Hepatocyte (in vitro differentiated cells): ENCODE data around the gene PPP3R1. TPM values are rescaled to one million over a fixed set of nuclear protein-coding genes. Genes with fewer than 3 reads are reported as not detected.
A peak's percentile ranks its signal among the peaks of the same experiment; 100 is the strongest.

Experiments
- DNase-seq: peaks from one replicate; pipeline ENCODE4 v3.0.0-alpha.2; 2016; ENCODE audit warnings: low spot score
- H2AFZ ChIP-seq: fragments of 200-600 bp; sonication (generic); 2 replicates; pipeline ENCODE4 v1.6.0; 2016; ENCODE audit warnings: antibody characterized with exemption, mild to moderate bottlenecking
- H3K27ac ChIP-seq: fragments of 200-600 bp; sonication (generic); 2 replicates; pipeline ENCODE4 v1.5.1; 2016; ENCODE audit warnings: mild to moderate bottlenecking
- H3K27me3 ChIP-seq: fragments of 200-600 bp; sonication (generic); 2 replicates; pipeline ENCODE4 v1.6.1; 2016
- H3K36me3 ChIP-seq: fragments of 200-600 bp; sonication (generic); replicated peaks from 2 replicates; pipeline ENCODE4 v1.5.1; 2016; ENCODE audit warnings: low read depth; ENCODE audit not compliant: insufficient read depth
- H3K4me1 ChIP-seq: fragments of 200-600 bp; sonication (generic); 2 replicates; pipeline ENCODE4 v1.5.1; 2016; ENCODE audit warnings: mild to moderate bottlenecking, moderate library complexity; ENCODE audit not compliant: insufficient read depth
- H3K4me2 ChIP-seq: fragments of 200-600 bp; sonication (generic); 2 replicates; pipeline ENCODE4 v1.6.0; 2016
- H3K4me3 ChIP-seq: fragments of 200-600 bp; sonication (generic); 2 replicates; pipeline ENCODE4 v1.5.1; 2016; ENCODE audit warnings: mild to moderate bottlenecking
- H3K79me2 ChIP-seq: fragments of 200-600 bp; sonication (generic); 2 replicates; pipeline ENCODE4 v1.6.0; 2017; ENCODE audit warnings: mild to moderate bottlenecking
- H3K9me2 ChIP-seq: fragments of 200-600 bp; sonication (generic); replicated peaks from 2 replicates; pipeline ENCODE4 v1.6.0; 2017; ENCODE audit warnings: mild to moderate bottlenecking; ENCODE audit not compliant: insufficient read depth
- H3K9me3 ChIP-seq: fragments of 200-600 bp; sonication (generic); 2 replicates; pipeline ENCODE4 v1.5.1; 2016; ENCODE audit warnings: low read depth, mild to moderate bottlenecking
- H4K20me1 ChIP-seq: fragments of 200-600 bp; sonication (generic); 2 replicates; pipeline ENCODE4 v1.6.0; 2016; ENCODE audit warnings: mild to moderate bottlenecking; ENCODE audit not compliant: insufficient read depth, poor library complexity, severe bottlenecking
- EZH2 ChIP-seq: fragments of 200-600 bp; sonication (generic); IDR thresholded peaks from 2 replicates; pipeline ENCODE4 v1.6.1; 2016; ENCODE audit warnings: antibody characterized with exemption, mild to moderate bottlenecking, borderline replicate concordance
- EZH2phosphoT487 ChIP-seq: fragments of 200-600 bp; sonication (generic); IDR thresholded peaks from one replicate; pipeline ENCODE4 v1.6.1; 2018; ENCODE audit warnings: antibody characterized with exemption, mild to moderate bottlenecking, low read depth, moderate library complexity; ENCODE audit not compliant: unreplicated experiment, severe bottlenecking
- WGBS: methylation state at CpG from one replicate; pipeline ENCODE4 v1.1.6; 2016; ENCODE audit warnings: low lambda C conversion rate; ENCODE audit errors: missing lambda C conversion rate; 5-methylcytosine and 5-hydroxymethylcytosine counted together
- polyA plus RNA-seq: library from polyadenylated mRNA; unstranded; fragments of >200 nt; fragmentation: Nextera tagmentation; extraction: Ambion mirVana; gene quantifications from 2 replicates; pipeline ENCODE4 v1.2.1, GENCODE V29; 2016
- total RNA-seq: library from RNA; depleted of rRNA; stranded (reverse); fragments of >200 nt; gene quantifications from 2 replicates; pipeline ENCODE4 v1.2.3, GENCODE V29; 2014
- TF ChIP-seq, protein P1 (sequence below): fragments of 200-600 bp; sonication (generic); IDR thresholded peaks from 2 replicates; pipeline ENCODE4 v1.5.1; 2016; ENCODE audit warnings: antibody characterized with exemption, mild to moderate bottlenecking; ENCODE audit not compliant: poor library complexity

The PPP3R1 gene
- total and polyA plus RNA-seq, 2 experiments from 2014 or later = 5.1 to 46.5 TPM

DNA sequence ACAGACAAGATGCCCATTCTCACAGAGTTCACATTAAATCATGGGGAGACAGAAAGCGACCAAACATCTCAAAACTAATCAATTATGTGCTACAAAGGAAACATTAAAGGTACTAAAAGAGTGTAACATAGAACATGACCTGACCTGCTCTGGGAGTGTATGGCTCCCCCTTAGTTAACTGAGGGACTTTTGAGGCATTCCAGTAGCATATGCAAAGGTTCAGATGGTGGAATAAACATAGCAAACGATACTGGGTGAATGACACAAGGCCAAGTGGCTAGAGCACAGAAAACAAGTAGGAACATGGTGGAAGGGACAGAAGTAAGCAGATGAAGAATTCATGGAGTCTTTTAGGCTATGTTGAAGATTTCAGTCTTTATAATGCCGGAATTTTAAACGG, 11.9 kb downstream of the PPP3R1 start:
- H3K4me3 ChIP-seq = no peak overlapping the region
- H3K4me2 ChIP-seq = no peak overlapping the region
- WGBS = 89% methylated on average over 4 of the region's 4 CpGs
- no peak for DNase-seq
- no peaks in the 10 kb centered on the region for H3K27me3 ChIP-seq
- H3K4me1 ChIP-seq = peaks cover 20% of the 10 kb centered on the region
- H3K79me2 ChIP-seq = peaks cover 100% of the 10 kb centered on the region
- H3K36me3 ChIP-seq = no peaks in the 10 kb centered on the region
- no peak overlapping the region for H2AFZ ChIP-seq
- peaks cover 96% of the 10 kb centered on the region for H4K20me1 ChIP-seq
- no peak overlapping the region for H3K27ac ChIP-seq
- TF ChIP-seq, protein P1, sequence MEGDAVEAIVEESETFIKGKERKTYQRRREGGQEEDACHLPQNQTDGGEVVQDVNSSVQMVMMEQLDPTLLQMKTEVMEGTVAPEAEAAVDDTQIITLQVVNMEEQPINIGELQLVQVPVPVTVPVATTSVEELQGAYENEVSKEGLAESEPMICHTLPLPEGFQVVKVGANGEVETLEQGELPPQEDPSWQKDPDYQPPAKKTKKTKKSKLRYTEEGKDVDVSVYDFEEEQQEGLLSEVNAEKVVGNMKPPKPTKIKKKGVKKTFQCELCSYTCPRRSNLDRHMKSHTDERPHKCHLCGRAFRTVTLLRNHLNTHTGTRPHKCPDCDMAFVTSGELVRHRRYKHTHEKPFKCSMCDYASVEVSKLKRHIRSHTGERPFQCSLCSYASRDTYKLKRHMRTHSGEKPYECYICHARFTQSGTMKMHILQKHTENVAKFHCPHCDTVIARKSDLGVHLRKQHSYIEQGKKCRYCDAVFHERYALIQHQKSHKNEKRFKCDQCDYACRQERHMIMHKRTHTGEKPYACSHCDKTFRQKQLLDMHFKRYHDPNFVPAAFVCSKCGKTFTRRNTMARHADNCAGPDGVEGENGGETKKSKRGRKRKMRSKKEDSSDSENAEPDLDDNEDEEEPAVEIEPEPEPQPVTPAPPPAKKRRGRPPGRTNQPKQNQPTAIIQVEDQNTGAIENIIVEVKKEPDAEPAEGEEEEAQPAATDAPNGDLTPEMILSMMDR = no peak
- TF ChIP-seq EZH2phosphoT487 (no peak), EZH2 (no peak)
- H3K9me2 ChIP-seq = no peaks in the 10 kb centered on the region
- H3K9me3 ChIP-seq = no peaks in the 10 kb centered on the region

DNA sequence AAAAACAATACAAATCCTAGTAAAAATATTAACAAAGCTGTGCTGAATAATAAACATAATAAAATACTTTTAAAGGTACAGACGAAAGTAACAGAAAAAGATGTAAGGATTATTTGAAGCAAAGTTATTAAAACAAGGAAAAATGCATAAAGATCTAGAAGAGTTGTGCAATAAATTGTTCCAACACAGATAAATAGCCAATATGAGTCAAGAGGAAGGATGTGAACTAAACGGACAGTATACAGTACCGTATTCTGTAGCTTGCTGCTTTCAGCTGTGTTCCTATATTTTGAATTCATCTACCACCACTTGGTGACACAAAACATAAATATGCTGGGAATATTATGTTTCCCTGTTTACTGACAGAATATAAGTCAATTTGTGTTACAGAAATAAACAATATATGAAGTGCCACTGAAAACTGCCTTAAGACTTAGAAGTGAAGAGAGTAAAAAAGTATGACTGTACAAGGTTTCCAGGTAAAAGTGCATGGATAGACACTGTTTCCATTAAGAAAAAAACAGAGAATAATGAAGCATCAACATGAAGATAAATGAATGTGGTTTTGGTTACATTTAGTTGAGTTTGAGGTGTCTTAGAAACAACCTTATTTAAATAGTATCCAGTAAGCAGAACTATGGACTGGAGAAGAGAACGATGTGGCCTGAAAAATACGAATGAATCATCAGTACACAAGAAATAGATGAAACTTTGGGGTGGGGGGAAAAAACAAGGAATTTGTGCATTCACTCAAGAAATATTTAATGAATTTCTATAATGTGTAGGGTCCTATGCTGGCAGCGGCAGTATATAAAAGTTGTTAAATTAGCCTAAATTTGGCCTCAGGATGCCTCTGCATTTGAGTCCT, 13.1 kb downstream of the PPP3R1 start:
- TF ChIP-seq, protein P1 = no peak
- TF ChIP-seq EZH2 (no peak), EZH2phosphoT487 (no peak)
- Histone ChIP-seq H3K27me3 (no peaks in the 10 kb centered on the region), H3K27ac (no peak overlapping the region), H3K4me1 (peaks cover 19% of the 10 kb centered on the region), H3K4me3 (no peak overlapping the region), H4K20me1 (peaks cover 96% of the 10 kb centered on the region), H3K79me2 (peaks cover 100% of the 10 kb centered on the region), H2AFZ (no peak overlapping the region), H3K4me2 (peak overlapping the region; percentile 30), H3K9me3 (no peaks in the 10 kb centered on the region), H3K9me2 (no peaks in the 10 kb centered on the region), H3K36me3 (no peaks in the 10 kb centered on the region)
- 77% methylated on average over 6 of the region's 6 CpGs for WGBS
- no peak for DNase-seq

DNA sequence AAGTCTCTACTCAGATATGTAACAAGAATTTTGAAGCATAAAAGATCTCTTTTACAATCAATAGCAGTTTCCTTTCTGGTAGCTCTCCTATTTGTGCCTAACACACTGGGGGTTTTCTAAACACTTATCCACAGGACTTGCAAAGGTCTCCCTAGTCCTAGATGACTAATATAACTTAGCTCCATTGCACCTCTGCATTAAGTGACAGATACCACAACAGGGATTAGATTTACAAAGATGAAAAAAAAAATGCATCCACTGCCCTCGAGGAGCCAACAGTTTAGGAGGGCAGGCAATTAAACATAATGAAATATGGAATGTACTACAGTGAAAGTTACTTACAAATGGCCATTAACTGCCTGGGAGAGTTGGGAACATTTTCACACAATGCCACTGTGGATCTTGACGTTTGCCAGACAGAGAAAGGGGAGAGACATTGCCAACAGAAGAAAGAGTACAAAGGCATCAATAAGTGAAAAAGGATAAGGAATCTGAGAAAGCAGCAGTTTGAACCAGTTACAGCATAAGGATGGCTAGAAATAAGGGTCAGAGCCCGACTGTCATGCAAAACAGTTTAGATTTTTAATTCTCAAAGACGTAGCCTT, 14.3 kb downstream of the PPP3R1 start:
- H3K4me1 ChIP-seq = peaks cover 14% of the 10 kb centered on the region
- 51% methylated on average over 4 of the region's 4 CpGs for WGBS

More for the DNA sequence above, 14.3 kb downstream of the PPP3R1 start:
- H3K27ac ChIP-seq = no peak overlapping the region
- peak overlapping the region; percentile 30 for H3K4me2 ChIP-seq
- H2AFZ ChIP-seq = no peak overlapping the region
- H3K9me2 ChIP-seq = no peaks in the 10 kb centered on the region
- peaks cover 100% of the 10 kb centered on the region for H3K79me2 ChIP-seq
- no peaks in the 10 kb centered on the region for H3K27me3 ChIP-seq
- TF ChIP-seq, protein P1 = no peak
- TF ChIP-seq EZH2phosphoT487 = no peak
- no peak for TF ChIP-seq EZH2
- DNase-seq = no peak
- H3K4me3 ChIP-seq = no peak overlapping the region
- H3K9me3 ChIP-seq = no peaks in the 10 kb centered on the region
- H4K20me1 ChIP-seq = peaks cover 96% of the 10 kb centered on the region
- H3K36me3 ChIP-seq = no peaks in the 10 kb centered on the region
